Fibroblast of villous mesenchyme (primary cell): ENCODE measurements around the gene CTU2. TPM values are rescaled to one million over a fixed set of nuclear protein-coding genes. Genes with fewer than 3 reads are reported as not detected.

Experiments used
- DNase-seq: peaks from one replicate; pipeline ENCODE4 v3.0.0-alpha.2; 2010; ENCODE audit warnings: low read depth
- H3K4me3 ChIP-seq: 2 replicates; pipeline ENCODE4 v1.5.1; 2011; ENCODE audit warnings: low read depth, mild to moderate bottlenecking, low read length
- CTCF ChIP-seq: IDR thresholded peaks from 2 replicates; pipeline ENCODE4 v1.5.1; 2012; ENCODE audit warnings: low read depth, mild to moderate bottlenecking, low read length; ENCODE audit not compliant: insufficient read depth
- total RNA-seq: library from RNA; depleted of rRNA; stranded (reverse); fragments of >200 nt; gene quantifications from 2 replicates; pipeline ENCODE4 v1.2.3, GENCODE V29; 2012

CTU2 gene
- total RNA-seq, 1 donor: 19.4 TPM

GRCh38 chr16:88701581-88702370 lies 4.5 kb upstream of the CTU2 start:
- no peak overlapping the region for H3K4me3 ChIP-seq
- no peak for DNase-seq
- TF ChIP-seq CTCF: no peak

- no peak overlapping the region for H3K4me3 ChIP-seq
- no peak for DNase-seq
- TF ChIP-seq CTCF: no peak
Measured at GRCh38 chr16:88702371-88703210, 3.7 kb upstream of the CTU2 start.

- no peak overlapping the region for H3K4me3 ChIP-seq
- no peak for DNase-seq
- no peak for TF ChIP-seq CTCF
Measured at GRCh38 chr16:88703486-88704309, 2.6 kb upstream of the CTU2 start.

GRCh38 chr16:88705076-88705684 lies 1.1 kb upstream of the CTU2 start:
- DNase-seq: peak; percentile 30
- H3K4me3 ChIP-seq: peak overlapping the region; percentile 96
- TF ChIP-seq CTCF: no peak

- H3K4me3 ChIP-seq: peak overlapping the region; percentile 96
- no peak for DNase-seq
- no peak for TF ChIP-seq CTCF
Measured at GRCh38 chr16:88705801-88706228, 488 bp upstream of the CTU2 start.

GRCh38 chr16:88706965-88707826 lies 893 bp downstream of the CTU2 start:
- H3K4me3 ChIP-seq: peak overlapping the region; percentile 96
- no peak for TF ChIP-seq CTCF
- no peak for DNase-seq
